EH (cell line): ENCODE data around the gene LARGE1.

Experiments
- DNase-seq: peaks from one replicate; pipeline ENCODE4 v3.0.0-alpha.2; 2015; ENCODE audit warnings: low read depth

Gene LARGE1

DNA sequence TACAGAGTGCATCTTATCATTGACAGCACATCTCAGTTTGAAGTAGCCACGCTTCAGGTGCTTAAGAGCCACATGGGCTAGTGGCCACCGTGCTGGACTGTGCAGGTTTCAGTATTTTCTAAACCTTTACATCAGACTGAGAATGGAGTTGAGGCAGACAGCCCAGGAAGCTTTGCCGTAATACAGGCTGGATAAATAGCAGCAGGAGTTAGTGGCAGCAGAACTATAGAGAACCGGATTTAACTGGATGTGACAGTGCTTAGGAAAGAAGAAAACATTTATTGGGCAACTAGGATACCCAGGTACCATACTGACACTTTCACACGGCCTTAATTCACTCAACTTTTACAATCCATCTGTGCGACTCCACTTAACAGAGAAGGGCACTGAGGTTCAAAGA, 145.5 kb downstream of the LARGE1 start:
- DNase-seq, result no peak

DNA sequence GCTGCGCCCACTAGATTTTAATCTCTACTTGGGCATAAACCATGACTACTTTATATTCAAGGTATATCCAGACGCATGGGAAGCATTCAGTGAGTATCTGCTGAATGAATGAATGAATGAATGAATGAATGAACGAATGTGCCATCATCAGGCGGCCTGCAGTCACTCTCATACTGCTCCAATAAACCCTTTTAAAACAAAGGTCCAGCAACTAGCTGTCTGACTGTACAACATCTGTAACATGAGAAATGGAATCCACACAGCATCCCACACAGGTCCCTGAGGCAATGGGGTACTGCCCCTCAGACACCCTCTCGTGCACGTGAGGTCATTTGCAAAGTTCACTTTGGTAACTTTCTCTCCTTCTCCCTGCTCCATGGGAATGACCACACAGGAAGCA, 147.5 kb downstream of the LARGE1 start:
- DNase-seq, result peak; percentile 2

DNA sequence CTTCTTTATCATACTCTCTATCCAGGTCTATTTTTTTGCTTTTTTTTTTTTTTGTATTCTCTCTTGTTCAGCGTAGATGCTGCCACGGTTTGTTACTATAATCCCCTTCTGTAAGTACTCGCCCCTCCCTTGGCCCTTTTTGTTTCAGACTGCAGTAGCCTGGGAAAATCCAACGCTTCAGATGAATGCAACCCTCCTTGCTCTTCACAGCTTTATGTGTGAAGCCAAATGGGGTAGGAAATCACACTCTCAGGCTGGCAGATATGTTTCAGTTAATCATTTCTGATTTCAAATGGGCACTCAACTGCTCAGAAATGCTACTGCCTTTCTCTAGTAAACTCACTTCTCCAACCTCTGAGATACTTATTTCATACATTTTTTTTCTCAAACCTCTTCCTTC, 149.1 kb downstream of the LARGE1 start:
- DNase-seq, result no peak

DNA sequence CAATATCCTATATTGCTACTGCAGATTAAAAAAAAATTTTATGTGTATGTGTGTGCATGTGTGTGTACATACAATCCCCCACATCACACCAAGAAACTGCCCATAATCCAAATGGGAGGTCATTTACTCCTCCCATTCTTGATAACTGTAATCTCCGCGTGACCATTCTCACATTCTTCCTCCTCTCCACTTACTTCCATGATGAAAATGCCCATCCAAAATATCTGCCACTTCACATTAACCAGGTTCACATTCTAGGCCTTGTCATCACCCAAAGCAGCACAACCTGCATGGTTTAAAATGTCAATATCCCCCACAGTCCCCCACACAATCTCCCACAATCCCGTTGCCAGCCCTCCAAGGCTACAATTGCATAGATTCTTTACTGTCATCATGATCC, 149.6 kb downstream of the LARGE1 start:
- no peak for DNase-seq

DNA sequence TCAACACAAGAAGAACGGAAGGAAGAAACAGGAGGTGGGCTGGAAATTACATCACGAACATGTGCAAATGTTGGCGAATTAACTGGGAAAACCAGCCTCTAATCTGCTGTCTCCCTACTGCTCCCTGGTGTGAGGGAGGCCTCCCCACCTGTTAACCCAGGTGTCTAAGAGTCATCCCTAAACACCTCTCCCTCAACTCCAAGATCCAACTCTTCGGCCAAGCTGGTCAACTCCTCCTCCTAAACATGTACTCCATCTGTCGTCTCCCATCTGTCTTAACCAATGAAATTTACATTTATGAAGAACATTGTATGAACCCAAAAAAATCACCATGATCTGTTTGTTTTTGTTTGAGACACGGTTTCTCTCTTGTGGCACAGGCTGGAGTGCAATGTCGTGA, 154.2 kb downstream of the LARGE1 start:
- no peak for DNase-seq

DNA sequence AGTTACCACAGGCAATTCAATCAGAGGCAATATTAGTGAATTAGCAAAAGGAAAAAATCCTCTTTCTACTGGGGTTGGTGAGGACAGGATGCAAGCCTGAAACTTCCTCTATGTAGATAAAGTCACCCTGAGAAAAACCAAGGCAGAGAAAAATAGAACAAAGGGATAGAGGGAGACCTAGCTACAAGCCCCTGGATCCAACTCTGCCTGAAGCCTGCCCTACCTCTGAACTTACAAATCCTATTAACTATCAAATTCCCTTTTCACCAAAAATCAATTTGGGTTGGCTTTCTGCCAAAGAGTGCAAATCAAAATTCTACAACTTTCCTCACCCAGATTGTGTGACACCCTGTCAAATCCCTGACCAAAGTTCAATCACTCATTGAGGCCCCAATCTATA, 161.3 kb downstream of the LARGE1 start:
- no peak for DNase-seq

DNA sequence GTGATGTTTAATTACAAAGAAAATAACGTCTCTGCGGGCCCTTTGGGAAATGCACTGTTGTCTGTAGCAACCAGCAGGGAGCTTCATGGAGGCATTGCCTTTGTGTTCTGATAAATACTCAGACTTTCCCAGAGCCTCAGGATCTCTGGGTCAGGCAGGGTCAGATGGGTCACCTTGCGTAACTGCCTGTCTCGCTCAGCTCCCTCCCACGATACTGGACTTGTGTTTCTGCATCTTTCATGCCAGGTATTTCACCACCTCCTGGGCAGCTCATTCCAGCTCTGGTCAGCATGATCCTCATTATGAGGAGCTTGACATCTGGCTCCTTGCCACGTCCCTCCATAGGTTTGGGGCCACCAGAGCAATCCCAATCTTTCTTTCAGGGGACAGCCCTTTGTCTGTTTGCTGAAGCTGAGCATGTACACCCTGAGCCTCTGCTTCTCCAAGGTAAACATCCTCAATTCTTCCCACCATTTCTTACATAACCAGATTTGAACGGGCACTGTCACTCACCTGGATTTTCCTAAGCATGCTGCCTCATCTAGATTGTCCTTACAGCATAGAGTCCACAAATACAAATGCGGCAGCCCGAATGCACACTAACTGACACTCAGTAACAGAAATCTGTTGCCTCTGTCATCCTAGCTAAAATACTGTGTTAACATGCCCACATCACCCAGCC, 162.3 kb downstream of the LARGE1 start:
- DNase-seq, result no peak

DNA sequence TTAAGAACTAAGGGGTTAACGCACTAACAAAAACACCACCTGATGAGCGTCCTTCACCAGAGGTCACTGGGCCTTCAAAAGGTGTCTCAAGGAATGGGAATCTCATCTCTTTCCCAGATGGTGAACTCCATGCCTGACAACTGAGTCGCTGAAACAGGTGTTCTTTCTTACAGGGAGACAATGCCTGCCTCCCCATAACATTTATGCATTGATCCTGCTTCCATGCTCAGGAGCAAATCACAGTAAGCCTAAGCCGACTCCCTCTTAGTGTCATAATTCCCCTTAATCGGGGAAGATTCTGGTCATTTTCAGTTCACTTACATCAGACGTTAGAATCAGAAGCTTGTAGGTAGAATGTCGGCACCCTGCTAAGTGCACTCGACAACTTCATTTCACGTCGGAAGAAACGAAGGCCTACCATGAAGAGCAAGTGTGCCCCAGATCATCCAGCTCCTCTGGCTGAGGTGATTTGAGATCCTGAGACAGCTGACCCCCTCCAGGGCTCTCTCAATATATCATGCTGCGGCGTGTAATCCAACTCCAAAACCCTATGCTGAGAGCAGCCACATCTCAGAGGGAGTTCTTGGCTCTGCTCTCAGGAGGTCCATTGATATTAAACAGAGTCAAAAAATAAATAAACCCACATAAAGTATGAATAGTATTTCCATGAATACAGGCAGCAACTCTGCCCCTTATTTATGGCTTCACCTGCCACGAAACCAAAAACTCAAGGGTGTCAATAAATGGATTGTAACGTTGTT, 163.1 kb downstream of the LARGE1 start:
- DNase-seq, result no peak

DNA sequence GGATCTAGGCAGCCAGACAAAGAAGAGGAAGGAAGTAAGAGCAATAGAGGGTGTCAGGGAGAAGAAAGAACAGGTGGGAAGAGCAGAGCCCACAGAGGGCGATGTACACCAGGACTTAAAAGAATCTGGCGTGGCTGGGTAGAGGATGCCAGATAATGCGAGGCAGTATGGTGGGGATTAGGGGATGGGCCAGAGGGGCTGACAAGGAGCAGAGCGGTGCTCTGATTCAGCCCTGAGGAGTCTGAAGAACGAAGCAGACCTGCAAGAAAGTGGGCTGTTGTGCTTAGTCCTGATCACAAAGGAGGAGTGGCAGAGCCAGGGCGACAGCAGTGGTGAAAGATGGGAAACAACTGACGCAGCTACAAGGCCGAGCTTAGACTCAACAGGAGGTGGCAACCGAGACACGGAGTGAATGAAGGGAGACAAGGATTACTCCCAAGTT, 163.7 kb downstream of the LARGE1 start:
- no peak for DNase-seq

DNA sequence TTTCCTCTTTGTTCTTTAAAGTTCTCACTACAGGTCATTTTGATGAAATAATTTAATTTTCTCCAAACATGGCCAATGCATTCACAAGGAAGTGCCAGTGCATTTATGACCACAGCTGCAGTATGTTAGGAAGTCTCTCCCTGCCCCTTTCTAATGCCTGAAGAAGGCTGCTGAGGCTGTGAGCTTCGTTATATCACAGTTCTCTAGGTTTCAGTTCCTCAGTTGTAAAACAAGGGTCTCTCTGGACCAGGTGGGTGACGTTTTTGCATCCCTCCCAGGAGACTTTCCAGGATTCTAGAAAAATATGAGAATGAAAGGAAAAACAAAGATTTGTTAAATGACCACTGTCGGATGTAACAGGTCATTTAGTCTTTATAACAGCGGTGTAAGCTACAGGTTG, 171.6 kb downstream of the LARGE1 start:
- DNase-seq, result no peak

DNA sequence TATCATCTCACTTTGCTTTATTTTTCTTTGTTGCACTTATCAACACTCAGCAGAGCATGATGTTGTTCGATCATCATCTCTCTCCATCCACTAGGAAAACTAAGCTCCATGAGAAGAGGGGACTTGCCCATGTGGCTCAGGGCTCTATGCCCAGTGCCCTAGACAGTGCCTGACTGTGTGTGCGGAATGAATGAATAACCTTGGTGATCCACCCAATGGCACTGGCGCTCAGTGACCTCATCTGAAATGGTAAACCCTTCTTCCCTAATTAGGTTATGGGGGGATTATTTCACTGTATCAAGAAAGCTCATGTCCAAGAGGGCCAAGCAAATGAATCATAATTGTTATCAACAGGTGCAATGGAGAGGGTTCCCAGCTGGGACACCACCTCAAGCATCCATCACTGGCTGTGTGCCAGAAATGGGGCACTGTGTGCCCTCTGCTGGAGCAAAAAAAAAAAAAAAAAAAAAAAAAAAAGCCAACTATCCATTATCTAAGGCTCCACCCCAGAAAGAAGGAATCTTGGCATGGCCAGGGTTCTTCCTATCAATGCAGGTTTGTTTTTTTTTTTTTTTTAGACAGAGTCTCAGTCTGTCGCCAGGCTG, 172.6 kb downstream of the LARGE1 start:
- DNase-seq, result no peak

DNA sequence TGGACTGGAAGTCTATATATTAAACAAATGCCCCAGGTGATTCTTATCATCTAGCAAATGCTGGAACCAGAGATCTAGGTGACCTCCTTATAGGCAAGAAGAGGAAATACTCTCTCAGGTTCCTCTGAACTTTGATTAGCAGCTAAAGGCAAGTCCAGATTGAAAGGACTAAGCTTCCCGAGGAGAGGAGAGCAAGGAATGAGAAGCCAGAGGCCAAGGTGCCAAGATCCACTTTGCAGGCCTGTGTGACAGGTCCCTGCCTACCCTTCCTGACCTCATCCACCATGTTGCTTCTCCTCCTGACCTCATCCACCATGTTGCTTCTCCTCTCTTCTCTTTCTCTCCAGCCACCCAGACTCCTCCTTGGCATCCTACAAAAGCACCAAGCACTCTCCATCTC, 173.2 kb downstream of the LARGE1 start:
- no peak for DNase-seq

DNA sequence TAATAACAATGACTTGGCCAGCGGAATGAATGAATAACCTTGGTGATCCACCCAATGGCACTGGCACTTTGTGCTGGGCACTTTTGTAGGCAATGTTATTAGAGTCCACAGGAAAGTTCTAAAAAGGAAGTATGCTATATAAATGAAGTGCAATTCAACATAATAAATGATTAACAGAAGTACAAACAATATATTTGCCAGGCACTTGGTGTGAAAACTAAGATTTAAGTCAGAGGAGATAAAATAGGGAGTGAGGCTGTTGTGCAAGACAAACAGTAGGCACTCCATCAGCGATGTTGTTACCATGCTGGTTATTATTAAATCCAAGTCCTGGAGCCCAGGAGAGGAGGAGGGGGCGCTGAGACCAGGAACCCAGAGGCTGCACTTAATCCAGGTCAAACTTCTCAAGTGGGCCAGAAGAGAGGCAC, 173.8 kb downstream of the LARGE1 start:
- no peak for DNase-seq

DNA sequence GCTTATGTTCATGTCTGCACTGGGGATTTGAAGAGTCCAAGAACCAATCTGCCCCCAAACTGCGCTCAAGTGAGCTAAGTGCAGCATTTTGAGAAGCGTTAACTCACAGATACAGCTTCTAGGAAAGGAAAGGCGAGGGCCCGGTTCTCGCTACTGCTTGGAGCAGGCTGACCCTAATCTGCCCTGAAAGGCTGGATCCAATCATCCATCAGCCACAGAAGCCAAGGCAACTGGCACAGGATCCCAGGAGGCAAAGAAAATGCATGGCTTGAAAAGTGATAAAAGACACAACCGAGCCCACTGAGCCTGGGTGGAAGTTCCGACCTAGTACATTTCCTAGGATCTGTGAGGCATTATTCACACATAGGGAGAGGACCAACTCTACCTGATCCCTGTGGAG, 174.8 kb downstream of the LARGE1 start:
- DNase-seq, result no peak

DNA sequence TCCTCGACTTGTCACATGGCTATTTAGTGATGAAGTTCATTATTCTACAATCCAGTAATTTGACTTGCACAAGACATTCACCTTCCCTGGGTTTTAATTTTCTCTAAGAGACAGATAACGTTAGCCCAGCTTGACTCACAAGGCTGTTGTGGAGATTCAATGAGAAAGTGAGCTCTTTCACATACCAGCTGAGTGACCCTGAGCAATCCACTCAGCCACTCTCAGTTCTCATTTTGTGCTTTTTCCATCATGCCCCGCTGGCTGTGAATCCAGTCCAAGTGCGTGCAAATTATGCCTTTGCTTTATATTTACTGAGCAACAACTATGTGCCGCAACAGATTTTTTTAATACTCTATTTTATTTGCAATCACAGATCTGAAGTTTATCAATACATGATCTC, 176.5 kb downstream of the LARGE1 start:
- DNase-seq, result no peak

DNA sequence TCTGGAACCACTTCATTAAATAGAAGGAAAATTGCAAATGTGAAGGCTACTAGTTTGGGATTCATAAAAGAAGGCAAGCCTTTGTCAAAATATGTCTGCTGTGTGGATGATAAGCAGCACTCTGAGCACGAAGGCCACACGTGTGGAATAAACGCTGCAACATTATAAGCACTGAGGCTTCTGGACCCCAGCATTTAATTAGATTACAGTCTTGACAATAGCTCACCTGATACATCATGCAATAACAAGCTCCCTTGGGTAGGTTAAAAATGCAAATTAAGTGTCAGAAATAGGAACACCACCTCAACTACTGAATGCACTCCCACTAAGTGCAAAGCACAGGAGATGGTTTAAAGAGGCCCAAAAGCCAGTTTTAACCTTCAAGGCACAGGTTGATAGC, 179.3 kb downstream of the LARGE1 start:
- DNase-seq, result no peak

DNA sequence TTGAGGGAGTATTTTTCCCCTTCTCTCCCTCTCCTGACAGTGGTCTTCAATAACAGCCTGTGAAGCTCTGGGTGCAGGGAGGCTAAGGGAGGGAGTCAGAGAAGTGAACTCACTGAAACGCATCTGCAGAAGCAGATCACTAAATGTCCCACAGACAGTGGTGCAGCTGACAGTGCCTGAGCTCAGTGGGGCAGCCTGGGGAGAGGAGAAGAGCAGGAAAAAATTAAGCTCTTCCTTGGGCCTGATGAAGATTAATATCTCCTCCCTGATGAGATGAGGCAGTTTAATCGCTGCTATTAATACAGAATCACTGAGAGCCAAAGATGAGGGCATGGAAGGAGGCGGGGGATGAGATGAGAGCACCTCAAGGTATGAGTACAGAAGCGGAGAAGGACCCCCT, 180.8 kb downstream of the LARGE1 start:
- no peak for DNase-seq

DNA sequence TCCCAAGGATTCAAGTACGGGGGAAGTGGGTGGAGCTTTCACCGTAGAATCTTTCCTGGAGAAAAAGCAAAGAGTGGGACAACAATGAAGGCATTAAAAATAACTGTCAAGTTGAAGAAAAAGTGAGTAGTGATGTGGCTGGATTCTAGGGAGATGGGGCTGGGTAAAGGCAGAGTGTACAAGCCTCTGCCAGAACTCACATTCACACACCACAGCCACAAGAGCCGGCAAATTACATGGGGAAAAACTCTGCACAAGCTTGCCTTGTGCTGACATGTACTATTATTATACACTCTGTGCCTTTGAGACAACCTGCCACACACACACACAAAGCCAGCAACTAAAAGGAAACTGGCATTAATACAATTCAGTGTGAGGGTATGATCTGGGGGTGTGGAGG, 182.6 kb downstream of the LARGE1 start:
- no peak for DNase-seq

DNA sequence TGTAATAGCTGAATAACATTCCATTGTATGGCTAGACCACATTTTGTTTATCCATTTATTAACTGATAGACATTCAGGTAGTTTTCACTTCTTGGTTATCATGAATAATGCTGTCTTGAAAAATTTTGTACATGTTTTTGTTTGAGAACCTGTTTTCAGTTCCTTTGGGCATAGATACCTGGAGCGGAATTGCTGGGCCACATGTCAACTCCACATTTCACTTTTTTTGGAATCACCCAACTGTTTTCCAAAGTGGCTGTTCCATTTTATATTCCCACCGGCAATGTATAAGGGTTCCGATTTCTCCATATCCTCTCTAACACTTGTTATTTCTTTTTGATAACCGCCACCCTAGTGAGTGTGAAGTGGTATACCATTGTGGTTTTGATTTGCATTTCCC, 184.3 kb downstream of the LARGE1 start:
- DNase-seq, result no peak

DNA sequence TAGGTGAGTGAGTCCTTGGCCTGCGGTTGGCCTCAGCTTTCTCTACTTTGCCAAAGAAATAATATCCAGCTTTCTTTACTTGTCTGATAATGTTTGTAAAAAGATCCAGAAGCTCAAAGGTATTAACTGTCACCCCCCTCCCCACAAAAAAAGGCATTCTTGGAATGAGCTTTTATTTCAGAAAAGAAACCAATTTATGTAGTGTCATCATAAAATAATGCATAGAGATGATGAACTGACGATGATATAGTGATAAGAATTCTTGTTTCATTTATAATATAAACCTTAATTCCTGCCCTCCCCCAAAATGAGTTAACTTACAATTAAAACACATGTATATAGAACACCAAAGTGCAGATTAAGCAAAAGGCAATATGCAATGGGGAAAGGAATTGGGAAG, 191.4 kb downstream of the LARGE1 start:
- DNase-seq, result no peak

DNA sequence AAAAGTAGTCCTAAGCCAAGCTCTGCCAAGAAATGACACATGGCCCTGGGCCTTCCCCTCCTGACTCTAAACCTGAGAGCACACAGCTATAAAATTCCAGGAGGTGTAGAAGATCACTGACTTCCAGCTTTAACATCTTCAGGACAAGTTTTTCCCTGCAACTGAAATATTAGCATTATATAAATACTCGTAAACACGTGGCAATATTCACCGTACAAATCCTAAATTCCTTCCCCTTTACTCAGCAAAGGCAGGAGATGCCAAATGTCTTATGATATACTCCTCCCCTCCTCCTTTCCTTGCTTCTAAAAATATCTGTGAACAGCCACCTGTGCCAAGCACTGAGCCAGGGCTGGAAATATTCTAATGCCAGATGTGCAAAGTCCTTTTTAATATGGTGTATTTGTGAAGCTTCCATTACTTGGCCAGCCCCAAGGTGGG, 194.0 kb downstream of the LARGE1 start:
- DNase-seq, result peak; percentile 71

DNA sequence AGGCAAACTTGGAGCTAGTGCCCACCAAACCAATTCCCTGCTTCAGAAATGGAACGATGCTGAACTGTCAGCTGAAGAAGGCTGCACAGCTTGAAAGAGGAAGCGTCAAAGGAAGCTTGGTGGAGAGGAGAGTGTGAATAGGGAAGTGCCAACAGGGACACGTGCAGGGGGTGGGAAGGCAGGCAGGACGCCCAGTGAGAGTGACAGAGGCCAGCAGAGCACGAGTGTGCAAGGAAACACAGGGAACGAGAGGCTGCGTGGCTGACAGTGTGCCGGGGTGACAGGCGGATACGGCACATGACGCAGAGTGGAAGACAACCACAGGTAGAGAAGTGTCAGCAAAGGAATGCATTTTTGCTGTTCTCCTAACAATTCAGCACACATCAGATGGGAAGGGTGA, 196.4 kb downstream of the LARGE1 start:
- DNase-seq, result no peak

DNA sequence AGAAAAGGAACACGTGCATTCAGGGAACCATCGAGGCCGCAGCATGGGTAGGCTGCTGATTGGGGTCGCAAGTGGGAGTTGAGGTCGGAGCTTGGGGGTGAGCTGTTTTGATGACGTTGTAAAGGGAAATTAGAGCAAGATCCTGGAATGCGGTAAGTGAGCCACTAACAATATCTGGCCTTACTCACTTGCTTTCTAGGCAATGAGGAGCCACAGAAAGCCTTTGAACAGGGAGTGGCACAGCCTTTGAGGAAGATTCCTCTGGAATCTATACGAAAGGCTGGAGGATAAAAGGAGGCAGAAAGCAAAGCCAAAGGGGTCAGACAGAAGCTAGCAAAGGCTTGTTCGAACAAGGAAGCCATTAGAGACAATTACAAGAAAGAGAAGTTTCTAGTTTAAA, 197.5 kb downstream of the LARGE1 start:
- peak; percentile 3 for DNase-seq
